Measurements from ENCODE around the gene MAPRE2.

MAPRE2 gene

DNA sequence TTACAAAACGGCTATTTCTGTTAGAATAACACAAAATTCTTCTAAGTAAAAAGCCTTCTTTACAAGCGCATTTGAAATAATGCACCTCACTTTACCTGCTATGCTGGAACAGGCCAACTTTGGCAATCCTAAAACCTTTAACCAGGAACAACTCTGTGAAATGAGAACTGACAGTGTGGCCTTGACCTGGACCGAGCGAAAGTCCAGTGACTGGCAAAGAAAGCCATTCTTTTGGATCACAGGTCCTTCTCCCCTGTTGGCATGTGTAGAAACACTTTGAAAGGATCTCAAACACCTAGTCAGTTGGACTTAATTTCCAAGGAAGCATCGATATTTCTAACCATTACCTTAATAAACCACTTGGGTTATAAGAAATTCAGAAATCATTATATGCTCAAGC, 21.2 kb downstream of the MAPRE2 start:
- DNase-seq (ENCODE audit: low read depth in 2 of 2) = no peak

DNA sequence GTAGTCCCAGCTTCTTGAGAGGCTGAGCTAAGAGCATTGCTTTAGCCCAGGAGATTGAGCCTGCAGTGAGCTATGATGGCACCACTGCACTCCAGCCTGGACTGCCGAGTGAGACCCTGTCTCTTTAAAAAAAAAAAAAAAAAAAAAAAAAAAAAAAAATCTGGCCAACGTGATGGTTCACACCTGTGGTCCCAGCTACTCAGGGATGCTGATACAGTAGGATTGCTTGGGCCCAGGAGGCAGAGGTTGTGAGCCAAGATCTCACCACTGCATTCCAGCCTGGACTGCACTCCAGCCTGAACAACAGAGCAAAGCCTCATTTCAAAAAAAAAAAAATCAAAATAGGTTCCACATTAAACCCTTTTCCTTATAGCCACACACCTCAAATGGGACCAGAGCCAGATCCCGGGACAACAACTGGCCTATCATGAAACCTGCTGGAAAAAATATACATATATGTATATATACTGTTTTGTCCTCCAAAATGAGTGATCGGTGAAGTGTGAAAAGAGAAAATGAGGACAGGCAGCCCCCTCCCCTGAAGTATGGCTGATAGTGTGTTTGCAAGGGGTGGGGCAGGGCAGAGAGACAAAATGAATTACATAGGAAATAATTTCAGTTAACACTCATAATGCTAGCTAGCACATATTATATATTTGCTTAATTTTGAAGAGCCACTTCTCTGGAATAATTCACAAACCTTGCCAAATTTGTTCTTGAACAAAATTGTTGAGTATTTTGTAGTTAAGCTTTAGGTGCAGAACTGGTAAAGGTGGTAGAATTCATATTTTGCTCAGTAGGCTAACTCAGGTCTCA, 22.9 kb downstream of the MAPRE2 start:
- DNase-seq (ENCODE audit: low read depth in 2 of 2) = no peak

DNA sequence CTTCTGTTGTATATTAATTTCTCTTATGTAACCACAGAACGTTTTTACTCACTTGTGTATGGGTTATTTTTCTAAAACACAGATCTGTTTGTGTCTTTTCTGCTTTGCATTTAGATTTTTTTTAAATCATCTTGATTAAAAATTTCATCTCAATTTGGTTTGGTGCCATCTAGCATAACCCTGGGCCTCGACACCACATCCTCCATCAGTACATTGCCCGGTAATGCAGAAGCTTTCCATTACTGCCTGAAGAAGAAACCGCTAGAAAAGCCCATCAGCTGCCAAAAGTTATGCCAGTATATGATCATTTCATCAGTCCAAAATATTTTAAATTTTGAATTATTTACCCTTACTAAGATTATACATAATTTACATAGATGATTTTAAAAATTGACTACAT, 26.2 kb downstream of the MAPRE2 start:
- no peak for DNase-seq (ENCODE audit: low read depth in 2 of 2)

DNA sequence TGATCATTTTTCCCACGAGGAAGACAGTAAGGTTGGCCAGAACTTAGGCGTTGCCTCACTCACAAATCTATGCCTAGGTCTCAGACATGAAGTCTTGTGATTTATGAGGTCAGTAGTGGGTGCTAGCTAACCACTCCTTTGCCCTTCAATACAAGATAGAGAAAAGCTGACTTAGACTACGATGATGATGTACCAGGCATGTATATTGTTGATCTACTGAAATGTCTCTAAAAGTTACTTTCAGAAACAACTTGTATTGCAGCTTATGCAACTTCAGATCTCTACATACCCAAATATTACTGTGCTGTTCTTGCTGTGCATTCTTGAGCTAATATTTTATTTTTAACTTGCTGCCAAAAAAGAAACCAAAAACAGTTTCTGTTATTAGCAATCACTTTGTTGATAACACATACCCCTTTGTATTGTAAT, 30.6 kb downstream of the MAPRE2 start:
- DNase-seq (ENCODE audit: low read depth in 2 of 2) = no peak

DNA sequence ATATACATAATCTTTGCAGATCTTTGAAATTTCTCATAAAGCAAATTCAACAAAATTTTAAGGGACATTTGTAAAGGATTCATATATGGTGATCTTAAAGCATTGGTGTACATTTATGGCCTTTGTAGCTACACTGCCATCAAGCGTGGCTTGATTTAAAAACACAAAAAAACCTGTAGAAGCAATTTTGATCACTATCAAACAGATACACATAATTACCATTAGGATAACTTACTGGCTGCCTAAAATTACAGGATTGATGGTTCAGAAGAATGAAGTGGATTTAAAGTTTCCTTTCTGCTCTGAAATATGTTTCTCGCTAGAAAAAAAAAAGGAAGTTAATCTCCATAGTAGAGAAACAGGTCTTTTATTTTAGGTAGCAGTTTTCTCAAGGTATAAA, 31.4 kb downstream of the MAPRE2 start:
- DNase-seq (ENCODE audit: low read depth in 2 of 2) = no peak

DNA sequence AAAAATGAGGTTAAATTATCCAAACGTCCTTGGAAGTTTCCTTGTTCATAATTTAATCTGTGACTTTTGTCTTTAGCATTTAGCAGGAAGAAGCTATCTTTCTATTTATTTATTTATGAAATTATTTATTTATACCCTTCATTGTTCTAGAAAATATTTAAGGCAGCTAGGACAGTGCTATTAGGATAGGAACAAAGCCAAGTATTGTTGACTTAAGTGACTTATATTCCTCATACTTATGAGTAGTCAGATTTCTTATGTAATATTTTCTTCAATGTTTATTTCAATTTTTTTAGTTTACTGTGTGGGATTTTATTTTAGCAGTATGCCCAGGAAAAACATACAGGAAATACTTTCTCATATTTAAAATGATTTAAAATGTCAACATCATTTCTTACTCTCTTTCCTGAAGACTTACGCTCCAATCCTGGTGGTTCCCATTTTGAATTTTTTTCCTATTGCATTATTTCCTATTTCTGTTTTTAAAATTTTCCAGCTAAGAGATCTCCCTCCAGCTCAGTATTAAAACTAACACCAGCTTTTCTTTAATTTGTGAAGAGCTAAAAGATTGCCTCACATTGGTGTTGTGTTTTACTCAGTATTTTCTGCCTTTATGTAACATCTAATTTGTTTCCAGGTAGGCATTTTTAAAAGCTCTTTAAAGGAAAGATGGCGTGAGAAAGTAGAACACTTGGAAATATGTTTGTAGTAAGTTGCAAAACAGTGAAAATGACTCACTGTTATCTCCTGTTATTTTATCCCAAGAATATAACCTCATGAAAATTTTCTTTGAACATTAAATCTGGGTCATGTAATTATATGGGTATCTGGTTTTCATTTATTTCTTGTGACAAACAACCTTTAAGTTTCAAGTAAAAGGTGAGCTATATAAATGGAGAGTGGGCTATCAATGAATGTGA, 32.2 kb downstream of the MAPRE2 start:
- no peak for DNase-seq (ENCODE audit: low read depth in 2 of 2)

DNA sequence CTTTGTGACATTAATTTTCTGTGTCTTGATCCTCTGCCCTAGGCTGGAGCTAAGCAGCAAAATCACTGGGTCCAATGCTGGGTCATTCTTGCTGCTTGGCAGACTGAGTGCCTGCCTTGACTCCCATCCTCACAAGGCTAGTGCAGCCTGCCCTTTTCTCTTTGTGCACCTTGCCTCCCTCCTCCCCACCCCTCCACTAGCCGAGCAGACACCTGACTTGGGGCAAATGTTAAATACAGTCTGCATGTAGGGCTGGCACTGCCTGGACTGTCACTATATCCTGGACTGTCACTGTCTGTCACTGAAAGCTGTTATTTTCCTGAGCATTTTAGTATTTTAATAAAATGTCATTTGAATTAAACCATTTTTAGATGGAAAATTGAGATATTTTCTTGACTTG, 33.4 kb downstream of the MAPRE2 start:
- no peak for DNase-seq (ENCODE audit: low read depth in 2 of 2)

DNA sequence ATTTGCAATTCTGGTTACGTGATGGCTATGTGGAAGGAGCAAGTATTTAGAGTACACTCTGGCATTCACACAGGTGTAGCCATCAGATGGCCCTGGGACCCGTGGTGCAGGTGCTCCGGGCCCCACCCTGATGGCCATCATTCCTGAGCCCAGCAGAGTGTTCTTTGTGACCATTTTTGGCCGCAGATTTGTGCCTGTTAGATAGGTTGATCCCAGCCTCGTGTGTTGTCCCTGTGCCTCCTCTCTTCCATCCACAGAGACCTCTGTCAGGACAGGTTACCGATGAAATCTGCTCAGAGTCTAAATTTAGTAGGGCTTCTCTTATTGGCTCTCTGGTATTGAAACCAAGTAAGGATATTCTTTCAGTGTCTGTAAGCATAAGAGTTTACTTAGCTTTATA, 33.9 kb downstream of the MAPRE2 start:
- no peak for DNase-seq (ENCODE audit: low read depth in 2 of 2)

DNA sequence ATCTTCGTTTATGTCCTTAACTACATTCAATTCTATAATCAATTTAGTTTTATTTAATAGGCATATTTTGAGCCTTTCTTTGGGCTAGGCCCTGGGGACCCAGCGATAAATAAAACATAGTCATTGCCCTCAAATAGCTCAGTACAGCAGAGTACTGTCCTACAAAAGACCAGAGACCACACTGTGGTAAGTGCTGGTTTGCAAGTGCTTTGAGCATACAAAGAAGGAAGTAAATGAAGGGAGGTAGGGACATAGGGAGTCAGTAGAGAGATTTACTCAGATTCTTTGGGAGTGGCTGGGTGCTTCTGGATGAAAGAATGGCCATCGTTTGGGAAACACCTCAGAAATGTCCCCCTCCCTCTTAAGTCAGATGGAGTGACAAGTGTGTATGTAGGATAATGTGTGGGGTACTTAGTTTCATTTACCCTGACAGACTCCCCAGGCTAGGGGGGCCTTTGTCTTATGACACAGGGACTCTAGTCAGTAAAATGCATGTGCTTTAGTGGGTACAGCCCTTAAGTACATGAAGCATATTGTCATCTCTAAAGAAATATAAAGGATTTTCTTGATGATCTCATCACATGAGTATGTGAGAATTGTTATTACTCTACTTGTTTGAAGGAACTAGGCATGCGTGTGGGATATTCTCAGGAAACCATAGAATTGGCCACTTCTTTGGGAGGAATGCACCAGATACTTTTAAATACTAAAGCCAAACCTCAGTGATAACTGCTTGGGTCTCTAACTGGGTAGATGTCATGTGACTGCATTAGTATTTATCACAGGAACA, 35.1 kb downstream of the MAPRE2 start:
- no peak for DNase-seq (ENCODE audit: low read depth in 2 of 2)

DNA sequence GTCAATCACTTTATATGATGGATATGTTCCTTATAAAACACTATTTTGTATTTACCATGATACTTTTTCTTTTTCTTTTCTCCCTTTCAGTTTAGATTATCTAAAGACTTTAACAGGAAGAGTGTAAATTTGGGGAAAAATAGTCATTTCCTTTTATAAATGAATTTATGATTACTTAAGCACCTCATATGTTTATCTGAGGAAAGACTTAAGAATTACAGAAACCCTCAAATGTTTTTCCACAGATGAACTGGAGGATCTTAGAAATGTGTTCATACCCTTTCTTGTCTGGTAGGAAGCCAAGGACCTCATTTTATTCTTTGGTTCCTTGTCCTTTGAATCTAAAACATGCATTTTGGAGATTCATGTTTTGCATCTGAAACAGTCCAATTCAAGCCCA, 36.7 kb downstream of the MAPRE2 start:
- no peak for DNase-seq (ENCODE audit: low read depth in 2 of 2)

DNA sequence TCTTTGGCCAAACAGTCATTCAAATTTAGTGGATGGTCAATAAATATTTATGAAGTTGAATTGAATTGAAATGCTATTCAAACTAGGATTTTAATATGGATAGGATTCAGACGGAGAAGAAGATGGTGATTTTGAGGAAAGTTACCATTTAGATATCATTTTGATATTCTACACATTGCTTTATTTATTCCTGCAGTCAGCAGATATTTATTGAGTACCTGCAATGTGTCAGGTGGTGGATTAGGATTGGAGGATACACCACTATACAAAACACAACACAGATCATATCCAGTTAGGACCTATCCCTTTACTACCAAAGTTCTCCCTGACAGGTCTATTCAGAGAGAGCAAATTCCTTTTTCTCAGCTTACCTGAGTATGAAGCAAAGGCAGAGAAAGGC, 38.8 kb downstream of the MAPRE2 start:
- no peak for DNase-seq (ENCODE audit: low read depth in 2 of 2)

DNA sequence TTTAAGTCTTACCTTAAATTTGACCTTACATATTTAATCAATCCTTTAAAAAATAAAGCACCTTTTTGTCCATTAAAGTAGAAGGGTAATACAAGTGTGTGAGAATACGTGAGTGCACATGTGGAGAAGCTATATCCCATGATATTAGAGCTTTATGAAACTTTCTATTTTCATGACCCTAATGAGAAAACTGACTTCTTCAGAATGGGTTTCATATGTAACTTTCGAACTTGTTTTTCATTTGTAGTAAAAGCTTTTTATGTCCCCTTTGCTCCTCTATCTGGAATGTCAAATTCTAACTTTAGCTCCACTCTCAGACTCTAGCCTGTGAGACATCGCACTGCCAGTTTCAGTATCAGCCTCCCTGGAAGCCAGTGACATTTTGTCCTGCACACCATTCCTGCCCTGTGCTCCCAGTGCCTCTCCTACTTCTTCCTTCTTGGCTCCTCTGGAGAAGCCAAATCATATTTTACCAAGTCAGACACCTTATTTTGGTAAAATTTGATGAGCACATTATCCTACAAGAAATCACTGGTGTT, 42.0 kb downstream of the MAPRE2 start:
- DNase-seq (ENCODE audit: low read depth in 2 of 2) = no peak

DNA sequence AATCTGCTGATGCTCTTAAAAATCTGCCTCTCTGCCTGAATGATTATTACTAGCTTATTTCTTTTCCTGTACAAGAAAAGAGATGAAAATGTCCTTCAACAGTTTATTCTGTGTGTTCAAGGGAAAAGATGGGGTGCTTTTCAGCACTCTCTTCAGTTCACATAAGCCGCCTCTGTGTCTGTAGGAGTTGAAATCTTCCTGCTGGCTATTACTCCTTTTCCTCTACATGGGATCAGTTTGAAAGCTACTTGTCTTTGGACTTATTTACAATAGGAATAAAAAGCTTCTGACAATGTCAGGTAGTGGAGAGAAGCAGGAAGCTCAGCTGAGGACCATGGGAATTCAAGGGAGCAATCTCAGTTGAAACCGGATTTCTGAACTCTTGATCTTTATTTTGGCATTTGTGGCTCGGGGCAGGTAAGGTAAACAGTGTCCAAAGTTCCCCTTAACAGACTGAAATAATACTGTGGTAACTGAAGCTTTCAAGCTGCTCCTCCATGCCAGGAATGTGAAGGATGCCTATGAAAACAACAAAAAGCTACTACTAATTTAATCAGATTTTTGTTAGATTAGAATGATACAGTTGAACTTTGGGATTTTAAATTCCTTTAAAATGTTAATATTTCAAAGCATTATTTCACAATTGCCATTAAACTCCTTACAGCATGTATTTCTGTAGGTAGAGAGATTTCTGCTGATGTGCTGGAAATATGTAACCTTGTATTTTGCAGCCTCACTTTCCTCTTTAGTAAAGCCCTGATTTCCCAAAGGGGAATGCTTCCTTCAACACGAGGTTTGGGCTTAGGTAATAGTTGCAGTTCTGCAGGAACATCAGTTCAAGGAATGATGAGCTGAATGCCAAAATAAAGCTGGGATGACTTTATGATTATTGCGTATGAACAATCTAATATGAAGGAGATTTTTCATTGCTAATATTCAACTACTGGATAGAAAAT, 43.6 kb downstream of the MAPRE2 start:
- no peak for DNase-seq (ENCODE audit: low read depth in 2 of 2)

DNA sequence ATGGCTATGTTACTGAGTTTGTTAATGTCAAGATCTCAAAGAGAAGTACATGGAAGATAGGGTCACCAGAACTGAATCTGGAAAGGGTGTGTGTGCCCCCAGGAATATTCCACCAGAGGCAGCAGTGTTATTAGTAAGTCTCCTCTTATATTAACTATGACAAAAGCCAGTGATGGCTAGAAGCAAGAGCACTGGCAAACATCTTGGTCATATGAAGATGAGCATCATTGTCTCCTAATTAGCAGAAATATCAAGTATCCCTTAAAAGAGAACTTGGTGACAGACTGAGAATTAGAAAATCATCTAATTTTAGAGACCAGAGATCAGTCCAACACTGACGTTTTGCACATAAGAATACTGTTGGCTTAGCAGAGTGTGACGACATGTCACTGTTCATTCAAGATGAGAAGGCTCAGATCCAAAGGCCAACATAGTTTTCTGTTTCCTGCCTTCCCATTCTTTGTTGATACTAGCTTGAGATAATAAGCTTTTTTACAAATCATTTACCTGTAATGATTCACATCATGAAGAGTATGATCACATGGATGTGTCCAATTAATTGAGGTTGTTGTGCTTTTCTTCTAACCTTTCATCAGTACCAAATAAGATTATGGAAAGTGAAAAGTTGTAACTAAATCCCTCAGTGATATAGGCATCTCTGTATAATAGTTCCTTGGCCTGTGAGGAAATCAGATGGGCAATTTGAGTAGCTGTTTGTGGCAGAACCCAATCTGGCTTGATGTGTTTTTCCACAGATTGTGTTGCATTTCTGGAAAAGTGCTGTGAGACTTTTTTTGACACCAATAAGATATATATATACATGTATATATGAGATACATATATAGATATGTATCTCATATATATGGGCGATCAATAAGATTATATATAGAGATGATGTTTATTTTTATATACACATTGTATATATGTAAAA, 44.5 kb downstream of the MAPRE2 start:
- no peak for DNase-seq (ENCODE audit: low read depth in 2 of 2)

DNA sequence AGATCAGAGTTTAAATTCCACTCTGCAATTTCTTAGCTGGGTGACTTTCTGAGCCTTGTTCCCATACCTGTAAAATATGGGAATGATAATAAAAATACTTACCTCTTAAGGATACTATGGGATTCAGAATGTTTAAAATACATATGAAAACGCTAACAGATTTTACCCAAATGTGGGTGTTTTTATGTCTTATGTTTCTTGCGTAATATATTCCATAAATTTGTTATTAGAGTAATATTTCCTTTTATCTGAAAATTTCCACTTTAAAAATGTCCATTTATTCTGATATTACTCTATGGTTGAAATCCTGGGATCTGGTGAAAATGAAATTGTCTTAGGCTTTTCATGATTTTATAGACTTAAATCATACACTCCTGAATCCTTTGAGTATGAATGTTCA, 45.5 kb downstream of the MAPRE2 start:
- no peak for DNase-seq (ENCODE audit: low read depth in 2 of 2)

DNA sequence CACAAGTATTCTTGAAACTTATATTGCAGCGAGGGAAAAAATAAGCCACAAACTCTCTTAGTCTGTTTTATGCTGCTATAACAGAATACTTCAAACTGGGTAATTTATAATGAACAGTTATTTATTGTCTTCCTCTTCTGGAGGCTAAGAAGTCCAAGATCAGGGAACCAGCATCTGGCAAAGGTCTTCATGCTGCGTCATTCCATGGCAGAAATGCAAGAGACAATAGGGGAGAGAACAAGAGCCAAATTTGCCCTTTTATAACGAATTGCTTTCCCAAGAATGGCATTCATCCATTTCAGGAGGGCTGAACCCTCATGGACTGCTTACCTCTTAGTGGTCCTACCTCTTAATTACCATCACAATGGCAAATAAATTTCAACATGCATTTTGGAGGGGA, 46.5 kb downstream of the MAPRE2 start:
- no peak for DNase-seq (ENCODE audit: low read depth in 2 of 2)

DNA sequence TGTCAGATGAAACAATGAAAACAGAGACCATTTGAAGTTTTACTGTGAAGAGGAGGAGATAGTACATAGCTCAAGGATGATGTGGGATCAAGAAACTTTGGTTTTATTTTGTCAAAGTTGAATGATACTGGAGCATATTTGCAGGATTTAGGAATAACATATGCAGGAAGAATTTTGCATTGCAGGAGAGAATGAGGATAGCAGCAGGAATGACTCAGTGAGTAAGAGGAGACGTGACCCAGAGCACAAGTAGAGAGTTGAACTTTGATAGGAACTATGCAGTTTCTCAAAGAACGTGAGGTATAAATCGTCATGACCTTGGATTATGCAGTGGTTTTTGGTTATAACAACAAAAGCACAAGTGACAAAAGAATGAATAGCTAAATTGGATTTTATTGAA, 47.7 kb downstream of the MAPRE2 start:
- DNase-seq (ENCODE audit: low read depth in 2 of 2) = no peak

DNA sequence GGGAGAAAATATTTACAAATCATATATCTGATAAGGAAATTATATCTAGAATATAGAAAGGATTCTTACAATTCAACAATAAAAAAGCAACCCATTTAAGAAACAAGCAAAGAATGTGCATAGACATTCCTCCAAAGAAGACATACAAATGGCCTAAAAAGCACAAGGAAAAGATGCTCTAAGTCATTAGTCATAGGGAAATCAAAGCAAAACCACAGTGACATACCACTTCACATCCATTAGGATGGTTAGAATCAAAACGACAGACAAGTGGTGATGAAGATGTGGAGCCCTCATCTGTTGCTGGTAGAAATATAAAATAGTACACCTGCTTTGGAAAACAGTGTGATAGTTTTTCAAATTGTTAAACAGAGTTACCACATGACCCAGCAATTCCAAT, 48.2 kb downstream of the MAPRE2 start:
- no peak for DNase-seq (ENCODE audit: low read depth in 2 of 2)

DNA sequence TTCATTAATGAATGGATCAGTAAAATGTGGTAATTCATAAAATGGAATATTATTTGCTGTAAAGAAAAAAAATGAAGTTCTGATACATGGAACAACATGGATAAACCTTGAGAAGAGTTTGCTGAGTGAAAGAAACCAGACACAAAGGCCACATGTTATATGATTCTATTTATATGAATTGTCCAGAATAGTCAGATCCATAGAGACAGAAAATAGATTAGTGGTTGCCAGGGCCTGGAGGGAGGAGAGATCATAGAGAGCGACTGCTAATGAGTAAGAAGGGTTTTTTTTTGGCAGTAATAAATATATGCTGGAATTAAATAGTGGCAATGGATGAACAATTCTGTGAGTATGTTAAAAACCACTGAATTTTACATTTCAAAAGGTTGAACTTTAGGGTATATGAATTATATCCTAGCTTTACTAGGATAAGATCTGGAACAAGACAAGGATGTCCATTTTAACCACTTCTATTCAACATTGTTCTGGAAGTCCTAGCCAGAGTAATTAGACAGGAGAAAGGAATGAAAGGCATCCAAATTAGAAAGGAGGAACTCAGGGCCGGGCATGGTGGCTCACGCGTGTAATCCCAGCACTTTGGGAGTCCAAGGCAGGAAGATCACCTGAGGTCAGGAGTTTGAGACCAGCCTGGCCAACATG, 48.8 kb downstream of the MAPRE2 start:
- no peak for DNase-seq (ENCODE audit: low read depth in 2 of 2)

Data from stimulated activated CD8-positive, alpha-beta memory T cell treated with anti-CD3 and anti-CD28 coated beads, Interleukin-7, amount 100 ng/mL, for 1 hour (primary cell).